ENCODE data around the gene BCKDHA.

- TF ChIP-seq, protein P1, sequence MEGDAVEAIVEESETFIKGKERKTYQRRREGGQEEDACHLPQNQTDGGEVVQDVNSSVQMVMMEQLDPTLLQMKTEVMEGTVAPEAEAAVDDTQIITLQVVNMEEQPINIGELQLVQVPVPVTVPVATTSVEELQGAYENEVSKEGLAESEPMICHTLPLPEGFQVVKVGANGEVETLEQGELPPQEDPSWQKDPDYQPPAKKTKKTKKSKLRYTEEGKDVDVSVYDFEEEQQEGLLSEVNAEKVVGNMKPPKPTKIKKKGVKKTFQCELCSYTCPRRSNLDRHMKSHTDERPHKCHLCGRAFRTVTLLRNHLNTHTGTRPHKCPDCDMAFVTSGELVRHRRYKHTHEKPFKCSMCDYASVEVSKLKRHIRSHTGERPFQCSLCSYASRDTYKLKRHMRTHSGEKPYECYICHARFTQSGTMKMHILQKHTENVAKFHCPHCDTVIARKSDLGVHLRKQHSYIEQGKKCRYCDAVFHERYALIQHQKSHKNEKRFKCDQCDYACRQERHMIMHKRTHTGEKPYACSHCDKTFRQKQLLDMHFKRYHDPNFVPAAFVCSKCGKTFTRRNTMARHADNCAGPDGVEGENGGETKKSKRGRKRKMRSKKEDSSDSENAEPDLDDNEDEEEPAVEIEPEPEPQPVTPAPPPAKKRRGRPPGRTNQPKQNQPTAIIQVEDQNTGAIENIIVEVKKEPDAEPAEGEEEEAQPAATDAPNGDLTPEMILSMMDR (IDR thresholded peaks at IDR 0.05): no peak
- TF ChIP-seq POLR2AphosphoS5 (IDR thresholded peaks at IDR 0.05): no peak
Measured at GRCh38 chr19:41362143-41362847, 35.3 kb upstream of the BCKDHA start.
